IPS-20b (cell line): ENCODE results near the gene KIAA1210.

ENCODE experiments used
- H3K27ac ChIP-seq: one replicate; pipeline ENCODE4 v1.5.1; 2013; ENCODE audit warnings: low read length
- H3K27me3 ChIP-seq: 2 replicates; pipeline ENCODE4 v1.6.1; 2013; ENCODE audit warnings: mild to moderate bottlenecking, low read length, inconsistent platforms; ENCODE audit not compliant: insufficient read depth
- H3K36me3 ChIP-seq: 2 replicates; pipeline ENCODE4 v1.6.1; 2013; ENCODE audit warnings: low read depth, mild to moderate bottlenecking, inconsistent platforms, low read length, moderate library complexity; ENCODE audit not compliant: insufficient read depth
- H3K4me1 ChIP-seq: 2 replicates; pipeline ENCODE4 v1.6.1; 2013; ENCODE audit warnings: mild to moderate bottlenecking, control low read depth, inconsistent platforms, low read length, moderate library complexity; ENCODE audit not compliant: insufficient read depth
- H3K4me3 ChIP-seq: 2 replicates; pipeline ENCODE4 v1.5.1; 2013; ENCODE audit warnings: mild to moderate bottlenecking, low read length, inconsistent platforms
- H3K9ac ChIP-seq: 2 replicates; pipeline ENCODE4 v1.6.1; 2013; ENCODE audit warnings: low read depth, mild to moderate bottlenecking, inconsistent platforms, low read length, moderate library complexity
- H3K9me3 ChIP-seq: 2 replicates; pipeline ENCODE4 v1.6.1; 2013; ENCODE audit warnings: mild to moderate bottlenecking, low read depth, low read length, inconsistent platforms; ENCODE audit not compliant: insufficient read depth

KIAA1210 gene

DNA sequence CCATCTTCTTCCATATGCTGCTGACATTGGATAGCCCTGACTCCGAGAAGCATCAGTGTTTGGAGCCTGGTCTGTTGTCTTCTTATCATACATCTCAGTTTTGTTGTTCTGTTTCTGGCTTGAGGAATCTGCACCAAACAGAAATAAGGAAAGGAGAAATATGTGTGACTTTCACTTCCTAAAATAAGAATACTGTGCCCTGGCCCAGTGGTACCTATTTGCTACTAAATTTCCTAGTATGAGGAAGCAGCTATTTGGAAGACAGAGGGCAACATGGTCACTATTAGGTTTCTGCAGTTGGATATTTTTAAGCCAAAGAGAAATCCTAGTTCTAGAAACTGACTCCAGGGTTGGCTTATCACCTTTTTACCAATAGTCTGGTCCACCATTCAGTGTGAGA is 38.0 kb downstream of the KIAA1210 start:
- Histone ChIP-seq H3K27me3 (peaks cover 10% of the 10 kb centered on the region; the same call in 1 of the 2 replicates), H3K4me1 (no peaks in the 10 kb centered on the region; the same call in 1 of the 2 replicates), H3K27ac (no peak overlapping the region), H3K9ac (no peak overlapping the region), H3K36me3 (no peaks in the 10 kb centered on the region), H3K4me3 (no peak overlapping the region), H3K9me3 (no peaks in the 10 kb centered on the region)

DNA sequence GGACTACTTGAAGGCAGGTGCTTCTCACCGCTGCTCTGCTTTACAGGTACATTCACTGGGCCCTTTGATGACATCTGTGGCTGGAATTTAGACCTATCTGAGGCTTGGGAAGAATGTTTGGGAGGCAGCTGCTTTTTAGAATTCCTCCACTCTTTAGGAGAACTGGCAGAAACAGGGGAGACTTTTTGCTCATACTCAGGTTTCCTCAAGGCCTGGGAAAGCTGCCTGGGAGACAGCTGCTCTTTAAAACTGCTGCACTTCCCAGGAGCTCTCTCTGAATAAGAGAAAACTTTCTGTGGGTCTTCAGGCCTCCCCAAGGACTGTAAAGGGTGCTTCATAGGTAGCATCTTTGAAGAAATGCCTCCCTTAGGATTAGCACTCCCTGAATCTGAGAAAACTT is 40.5 kb downstream of the KIAA1210 start:
- Histone ChIP-seq H3K4me1 (no peaks in the 10 kb centered on the region; the same call in 1 of the 2 replicates), H3K9ac (no peak overlapping the region), H3K9me3 (no peaks in the 10 kb centered on the region), H3K36me3 (no peaks in the 10 kb centered on the region), H3K4me3 (no peak overlapping the region), H3K27ac (no peak overlapping the region), H3K27me3 (peaks cover 10% of the 10 kb centered on the region; the same call in 1 of the 2 replicates)

DNA sequence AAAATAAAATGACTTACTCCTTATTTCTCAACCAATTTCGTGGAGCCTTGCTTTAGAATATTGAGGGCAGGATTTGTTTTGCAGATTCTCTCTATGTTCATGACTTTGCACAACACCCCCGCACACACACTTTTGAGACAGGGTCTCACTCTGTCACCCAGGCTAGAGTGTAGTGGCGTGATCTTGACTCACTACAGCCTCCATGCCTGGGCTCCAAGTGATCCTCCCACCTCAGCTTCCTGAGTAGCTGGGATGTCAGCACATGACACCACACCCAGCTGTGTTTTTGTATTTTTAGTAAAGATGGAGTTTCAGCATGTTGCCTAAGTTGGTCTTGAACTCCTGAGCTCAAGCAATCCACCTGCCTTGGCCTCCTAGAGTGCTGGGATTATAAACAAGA is 42.8 kb downstream of the KIAA1210 start:
- Histone ChIP-seq H3K36me3 (no peaks in the 10 kb centered on the region), H3K27me3 (peaks cover 10% of the 10 kb centered on the region; the same call in 1 of the 2 replicates), H3K9me3 (no peaks in the 10 kb centered on the region), H3K27ac (no peak overlapping the region), H3K4me1 (no peaks in the 10 kb centered on the region), H3K9ac (no peak overlapping the region), H3K4me3 (no peak overlapping the region)

DNA sequence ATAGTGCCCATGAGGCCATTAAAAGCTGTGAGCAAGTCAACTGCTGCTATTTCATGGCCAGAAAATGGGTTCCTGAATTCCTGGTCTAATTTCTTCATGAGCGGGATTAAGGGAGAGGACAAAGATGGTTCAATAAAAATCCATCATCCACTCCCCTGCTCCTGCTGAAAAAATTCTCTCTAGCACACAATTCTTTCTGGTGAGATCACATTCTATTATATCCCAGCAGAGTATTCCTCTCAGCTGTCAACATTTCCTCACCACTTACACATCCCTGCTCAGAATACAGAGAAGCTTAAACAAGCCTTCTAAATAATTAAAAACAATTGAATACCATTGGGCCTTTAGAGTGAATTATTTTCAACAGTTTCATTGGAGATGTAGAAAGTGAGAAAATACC is 45.3 kb downstream of the KIAA1210 start:
- H3K4me1 ChIP-seq = no peaks in the 10 kb centered on the region
- H3K27me3 ChIP-seq = no peaks in the 10 kb centered on the region
- H3K9ac ChIP-seq = no peak overlapping the region
- no peak overlapping the region for H3K27ac ChIP-seq
- no peaks in the 10 kb centered on the region for H3K36me3 ChIP-seq
- H3K4me3 ChIP-seq = no peak overlapping the region
- no peaks in the 10 kb centered on the region for H3K9me3 ChIP-seq

DNA sequence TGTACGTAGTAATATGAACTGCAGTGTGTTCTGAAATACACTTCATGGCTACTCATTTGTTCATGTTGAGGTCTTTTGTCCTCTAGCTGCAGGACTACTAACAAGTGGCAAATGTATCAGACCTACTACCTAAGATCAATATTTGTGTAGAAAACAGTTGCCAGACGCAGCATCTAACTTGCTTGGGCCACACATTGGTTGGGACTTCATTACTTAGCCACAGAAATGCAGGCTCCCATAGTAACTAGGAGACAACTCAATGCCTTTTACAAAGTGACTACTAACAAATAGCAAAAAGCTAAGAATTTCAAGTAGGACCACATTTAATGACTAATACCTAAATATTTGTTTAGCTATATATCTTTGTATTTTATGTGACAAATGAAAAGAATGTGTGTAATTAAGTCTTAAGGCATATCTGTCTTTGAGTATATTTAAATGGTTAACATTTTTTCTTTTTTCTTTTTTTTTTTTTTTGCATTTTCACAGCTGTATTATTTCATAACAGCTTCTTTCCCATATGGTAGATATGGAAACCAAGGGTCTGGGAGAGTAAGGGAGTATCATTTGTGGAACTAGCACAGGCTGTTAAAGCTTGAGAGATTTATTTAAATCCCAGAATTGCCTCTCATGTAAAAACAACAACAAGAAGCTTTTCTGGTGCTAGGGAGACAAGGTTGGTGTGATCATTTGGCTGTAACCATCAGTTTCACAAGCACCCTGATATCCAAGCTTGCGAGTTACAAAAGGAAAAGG is 52.2 kb downstream of the KIAA1210 start:
- Histone ChIP-seq H3K27me3 (no peaks in the 10 kb centered on the region), H3K27ac (no peak overlapping the region), H3K4me3 (no peak overlapping the region), H3K9me3 (no peaks in the 10 kb centered on the region), H3K36me3 (no peaks in the 10 kb centered on the region), H3K4me1 (no peaks in the 10 kb centered on the region), H3K9ac (no peak overlapping the region)

DNA sequence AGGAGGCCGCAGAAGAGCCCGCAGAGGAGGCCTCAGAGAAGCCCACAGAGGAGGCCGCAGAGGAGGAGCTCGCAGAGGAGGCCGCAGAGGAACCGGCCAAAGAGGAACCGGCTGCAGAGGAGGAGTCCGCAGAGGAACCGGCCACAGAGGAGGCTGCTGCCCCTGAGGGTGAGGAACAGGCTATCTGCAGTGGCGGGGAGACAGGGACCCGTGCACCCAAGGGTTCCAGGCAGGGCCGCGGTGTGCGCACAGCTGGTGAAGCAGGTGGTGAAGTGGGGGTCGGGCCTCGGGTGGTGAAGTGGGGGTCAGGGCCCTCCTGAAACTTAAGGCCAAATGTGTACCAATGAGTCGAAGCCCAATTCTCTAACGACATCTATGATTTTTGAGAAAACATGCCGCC is 53.7 kb downstream of the KIAA1210 start:
- no peaks in the 10 kb centered on the region for H3K9me3 ChIP-seq
- H3K4me3 ChIP-seq = no peak overlapping the region
- no peaks in the 10 kb centered on the region for H3K27me3 ChIP-seq
- no peak overlapping the region for H3K27ac ChIP-seq
- H3K4me1 ChIP-seq = no peaks in the 10 kb centered on the region
- H3K36me3 ChIP-seq = no peaks in the 10 kb centered on the region
- H3K9ac ChIP-seq = no peak overlapping the region

DNA sequence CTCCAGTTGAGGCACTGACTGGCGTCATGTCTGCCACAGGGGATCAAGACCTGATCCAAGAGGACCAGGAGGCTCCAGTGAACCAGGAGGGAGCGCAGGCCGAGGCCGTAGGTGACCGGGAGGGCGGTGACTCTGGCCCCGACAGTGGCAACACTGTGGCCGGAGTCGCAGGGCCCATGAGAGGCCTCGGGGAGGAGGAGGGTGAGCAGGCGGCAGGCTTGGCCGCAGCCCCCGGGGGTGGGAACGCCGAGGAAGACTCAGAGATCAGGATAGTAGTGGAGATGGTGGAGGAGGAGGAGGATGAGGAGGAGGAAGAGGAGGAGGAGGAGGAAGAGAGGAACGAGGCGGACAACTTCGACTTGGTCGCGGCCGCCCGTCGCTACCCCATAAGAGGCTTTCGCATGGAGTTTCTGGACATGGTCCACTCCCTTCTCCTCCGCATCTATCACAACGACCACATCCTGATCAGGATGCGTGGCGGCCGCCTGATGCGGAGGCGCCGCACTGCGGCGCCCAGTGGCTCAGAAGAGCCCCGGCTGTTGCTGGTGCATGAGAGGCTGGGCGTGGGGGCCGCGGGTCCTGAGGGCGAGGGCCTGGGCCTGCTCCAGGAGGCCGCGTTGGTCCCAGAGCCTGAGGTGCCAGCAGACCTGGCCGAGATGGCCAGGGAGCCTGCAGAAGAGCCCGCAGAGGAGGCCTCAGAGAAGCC is 54.3 kb downstream of the KIAA1210 start:
- no peak overlapping the region for H3K4me3 ChIP-seq
- H3K4me1 ChIP-seq = no peaks in the 10 kb centered on the region
- no peak overlapping the region for H3K27ac ChIP-seq
- H3K27me3 ChIP-seq = no peaks in the 10 kb centered on the region
- H3K36me3 ChIP-seq = no peaks in the 10 kb centered on the region
- H3K9me3 ChIP-seq = no peaks in the 10 kb centered on the region
- no peak overlapping the region for H3K9ac ChIP-seq

DNA sequence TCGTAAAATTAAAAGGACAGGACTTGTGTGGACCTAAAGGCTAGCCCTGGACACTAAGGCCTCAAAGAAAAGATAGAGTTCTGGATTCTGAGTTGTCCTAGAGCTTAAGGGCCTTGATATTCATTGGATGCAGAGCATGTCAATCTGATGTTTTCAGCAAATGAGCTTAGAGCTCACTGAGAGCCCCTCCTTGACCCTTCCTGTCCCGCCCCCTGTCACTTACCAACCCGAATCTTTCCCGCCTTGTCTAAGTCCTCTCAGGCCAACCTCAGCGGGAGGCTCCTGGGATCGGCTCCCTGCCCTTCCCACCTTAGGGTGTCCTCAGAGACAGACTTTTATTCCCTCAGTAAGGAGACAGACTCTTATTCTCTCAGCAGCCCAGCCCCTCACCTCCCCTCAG is 54.9 kb downstream of the KIAA1210 start, which contains the start of gene CT47C1:
CT47C1 (plus strand) TSS at position 250 of the 400 bp plus-strand sequence. CDS start 233 bp downstream, outside the sequence.
- Histone ChIP-seq H3K9ac (no peak within 1 kb of the TSS), H3K4me3 (no peak within 1 kb of the TSS), H3K36me3 (no peaks in the 10 kb centered on the region)

DNA sequence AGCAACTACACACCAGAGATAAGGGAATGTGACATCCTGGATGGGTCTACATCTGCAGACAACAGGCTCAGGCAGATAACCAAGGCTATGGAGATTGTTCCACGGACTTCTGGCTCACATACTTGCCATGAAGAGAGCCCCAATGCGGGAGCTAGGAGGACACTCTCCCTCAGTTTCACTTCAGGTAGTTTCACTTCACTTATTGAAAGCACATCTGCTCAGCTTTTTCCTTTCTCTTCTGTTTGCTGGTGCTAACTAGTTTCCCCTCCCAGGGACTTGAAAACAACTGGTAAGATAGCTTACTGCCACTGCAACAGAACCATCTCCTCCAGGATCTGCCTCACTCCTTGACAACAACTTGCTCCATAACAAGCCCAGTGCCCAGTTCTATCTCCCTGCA is 56.2 kb downstream of the KIAA1210 start:
- Histone ChIP-seq H3K27ac (no peak overlapping the region), H3K4me3 (no peak overlapping the region), H3K9ac (no peak overlapping the region), H3K36me3 (no peaks in the 10 kb centered on the region), H3K4me1 (no peaks in the 10 kb centered on the region), H3K27me3 (peaks cover 11% of the 10 kb centered on the region; the same call in 1 of the 2 replicates), H3K9me3 (no peaks in the 10 kb centered on the region)

More for the DNA sequence above, 54.9 kb downstream of the KIAA1210 start, which contains the start of gene CT47C1:
- Histone ChIP-seq H3K27me3 (peaks cover 2% of the 10 kb centered on the region; the same call in 1 of the 2 replicates), H3K27ac (no peak within 1 kb of the TSS), H3K9me3 (no peaks in the 10 kb centered on the region), H3K4me1 (no peaks in the 10 kb centered on the region)

DNA sequence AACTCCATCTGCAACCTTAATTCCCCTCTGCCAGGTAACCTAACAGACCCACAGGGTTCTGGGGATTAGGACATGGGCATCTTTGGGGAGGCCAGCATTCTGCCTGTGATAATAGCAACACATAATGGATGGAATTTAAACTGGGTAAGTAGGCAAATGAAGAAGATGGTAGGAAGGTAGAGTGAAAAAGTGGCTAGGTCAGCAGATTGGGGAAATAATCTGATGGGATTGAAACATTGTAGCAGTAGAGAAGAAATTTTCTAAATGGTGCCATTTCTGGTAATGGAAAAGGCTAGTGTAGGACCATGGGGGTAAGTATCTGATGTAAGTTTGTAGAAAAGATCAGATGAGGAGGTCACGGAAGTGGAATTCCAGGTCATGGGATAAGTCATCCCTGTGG is 57.9 kb downstream of the KIAA1210 start:
- Histone ChIP-seq H3K4me1 (no peaks in the 10 kb centered on the region), H3K27ac (no peak overlapping the region), H3K9ac (no peak overlapping the region), H3K9me3 (no peaks in the 10 kb centered on the region), H3K27me3 (peaks cover 13% of the 10 kb centered on the region; the same call in 1 of the 2 replicates), H3K36me3 (no peaks in the 10 kb centered on the region), H3K4me3 (no peak overlapping the region)

DNA sequence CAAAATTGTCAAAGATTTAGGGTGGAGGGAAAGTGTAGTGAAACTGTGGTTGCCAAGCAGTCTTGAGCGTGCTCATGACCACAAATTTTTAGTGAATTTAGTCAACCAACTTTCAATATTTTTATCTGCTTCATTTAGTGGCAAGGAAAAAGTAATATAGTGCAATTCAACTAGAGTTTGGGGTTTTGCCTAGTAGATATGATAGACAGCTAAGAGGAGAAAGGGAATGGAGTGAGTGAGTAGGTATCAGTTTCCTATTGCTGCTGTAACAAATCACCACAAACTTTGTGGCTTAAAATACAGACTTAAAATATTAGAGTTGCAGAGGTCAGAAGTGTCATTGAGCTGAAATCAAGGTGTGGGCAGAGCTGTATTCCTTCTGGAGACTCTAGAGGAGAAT is 58.5 kb downstream of the KIAA1210 start:
- H3K9me3 ChIP-seq = no peaks in the 10 kb centered on the region
- peaks cover 13% of the 10 kb centered on the region; the same call in 1 of the 2 replicates for H3K27me3 ChIP-seq
- H3K36me3 ChIP-seq = no peaks in the 10 kb centered on the region
- no peak overlapping the region for H3K4me3 ChIP-seq
- no peak overlapping the region for H3K9ac ChIP-seq
- H3K27ac ChIP-seq = no peak overlapping the region
- no peaks in the 10 kb centered on the region for H3K4me1 ChIP-seq
